GM19372 (cell line): Measurements from ENCODE around the gene PHACTR1.

Source experiments
- ATAC-seq: cut with Tn5 transposase; IDR thresholded peaks from one replicate; pipeline ENCODE4 v1.9.1; 2021; ENCODE audit warnings: mild to moderate bottlenecking, low read depth, moderate library complexity; ENCODE audit not compliant: unreplicated experiment

The PHACTR1 gene

DNA sequence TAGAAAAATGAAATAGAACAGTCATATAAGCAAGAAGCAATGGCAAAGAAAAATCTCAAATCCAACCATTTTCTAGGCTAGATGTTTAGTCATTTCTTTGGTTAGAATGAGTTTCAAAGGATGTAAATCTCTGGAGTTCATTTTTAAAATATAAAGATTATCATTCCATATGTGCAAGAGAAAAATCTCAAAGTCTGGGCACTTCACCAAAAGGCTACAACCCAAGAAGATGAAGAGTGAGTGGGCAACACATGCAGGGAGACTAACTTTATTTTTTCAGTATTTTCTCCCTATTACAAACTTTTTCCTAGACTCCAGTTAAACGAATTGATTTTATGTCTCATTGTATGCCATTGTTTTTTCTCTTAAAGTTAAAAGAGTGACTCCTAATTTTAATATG is 83.6 kb downstream of the PHACTR1 start:
- no peak for ATAC-seq

DNA sequence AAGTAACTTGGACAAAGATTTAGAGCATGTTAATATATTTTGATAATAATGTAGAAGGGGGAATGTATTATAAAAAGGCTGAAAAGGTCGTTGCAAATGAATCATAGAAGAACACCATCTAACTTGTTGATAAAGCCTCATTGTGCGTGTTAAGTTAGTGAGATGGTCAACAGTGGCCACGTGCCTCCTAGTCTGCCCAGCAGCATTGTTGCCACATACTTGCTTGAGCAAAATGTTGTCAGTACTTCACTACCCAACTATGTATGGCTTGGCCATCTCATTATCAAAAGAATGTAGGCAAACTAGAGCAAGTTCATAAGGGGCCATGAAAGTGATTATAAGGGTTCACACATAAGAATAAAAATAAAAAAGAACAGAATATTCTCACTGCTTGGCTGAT is 84.6 kb downstream of the PHACTR1 start:
- ATAC-seq: no peak

DNA sequence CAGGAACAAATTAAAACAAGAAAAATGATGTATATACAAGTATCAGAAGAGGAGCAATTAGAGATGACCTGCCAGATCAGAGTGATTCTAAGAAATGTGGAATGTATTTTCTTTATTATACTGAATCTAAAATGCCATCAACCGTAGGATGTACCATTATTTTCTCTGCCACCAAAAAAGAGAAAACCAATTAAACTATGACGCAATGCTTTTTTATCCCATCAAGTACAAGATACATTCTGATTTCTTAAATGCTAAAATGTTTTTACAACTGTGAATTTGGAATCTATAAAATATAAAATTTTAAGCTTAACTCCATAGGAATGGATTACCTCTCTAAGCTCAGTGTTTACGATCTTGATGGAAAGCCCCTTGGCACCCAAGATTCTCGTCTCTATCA is 85.9 kb downstream of the PHACTR1 start:
- no peak for ATAC-seq

- no peak for ATAC-seq
Observed at GRCh38 chr6:12803486-12803885, 86.9 kb downstream of the PHACTR1 start.

- ATAC-seq: no peak
Observed at GRCh38 chr6:12804952-12805645, 88.5 kb downstream of the PHACTR1 start.

DNA sequence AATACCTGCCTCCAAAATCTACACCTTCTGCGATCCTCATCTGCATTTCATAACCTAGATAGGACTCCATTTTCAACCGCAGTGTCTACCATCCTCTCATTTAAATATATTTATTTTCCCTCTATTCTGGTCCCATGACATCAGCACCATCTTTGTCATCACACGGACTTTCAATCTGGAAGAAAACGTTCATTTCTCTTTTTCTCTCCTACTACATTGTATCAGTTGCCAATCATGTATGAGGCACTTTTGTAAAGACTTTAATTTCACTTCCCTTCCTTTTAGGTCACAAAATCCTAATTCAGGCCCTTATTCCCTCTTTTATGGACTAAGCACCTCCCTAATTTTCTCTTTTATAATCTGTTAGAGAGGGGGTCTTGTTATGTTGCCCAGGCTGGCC is 89.6 kb downstream of the PHACTR1 start:
- ATAC-seq: no peak

DNA sequence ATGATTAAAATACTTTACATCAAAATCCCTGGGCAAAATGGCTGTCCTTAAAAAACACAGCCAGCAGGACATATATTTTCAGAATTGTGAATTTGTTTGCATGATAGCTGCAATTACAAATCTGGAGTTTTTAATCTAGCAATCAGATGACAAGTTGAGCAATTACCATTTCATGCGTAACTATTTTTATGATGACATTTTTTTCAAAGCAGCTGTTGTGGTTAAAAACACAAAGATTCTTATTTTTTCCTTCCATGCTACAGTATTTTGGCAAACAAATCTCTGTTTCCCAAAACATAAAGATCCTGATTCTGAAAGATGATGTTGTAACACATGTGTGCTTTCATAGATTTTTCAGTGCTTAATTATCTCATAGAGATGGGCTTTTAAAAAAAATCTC is 90.2 kb downstream of the PHACTR1 start:
- no peak for ATAC-seq

GRCh38 chr6:12811519-12811918 is 95.0 kb downstream of the PHACTR1 start:
- ATAC-seq: no peak

GRCh38 chr6:12813321-12813720 is 96.8 kb downstream of the PHACTR1 start:
- ATAC-seq: no peak

DNA sequence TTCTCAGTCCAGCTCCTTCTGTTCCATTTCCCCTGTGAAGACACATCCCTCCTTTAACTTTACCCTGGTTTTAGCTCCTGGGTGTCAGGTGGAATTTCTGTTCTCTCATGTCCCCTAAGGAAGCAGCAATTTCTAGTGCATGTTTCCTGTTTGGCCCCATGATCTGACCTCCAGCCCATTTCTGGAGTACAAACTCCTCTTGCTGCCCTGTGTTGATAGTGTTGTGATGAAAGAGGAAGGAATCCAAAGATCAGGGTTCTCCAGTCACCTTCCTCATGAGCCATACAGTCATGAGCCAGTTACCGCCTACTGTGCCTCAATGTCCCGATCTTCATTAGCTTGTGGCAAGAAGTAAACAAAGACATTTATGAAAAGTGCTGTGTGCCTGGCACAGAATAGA is 97.4 kb downstream of the PHACTR1 start:
- no peak for ATAC-seq

- no peak for ATAC-seq
Observed at GRCh38 chr6:12815089-12815488, 98.5 kb downstream of the PHACTR1 start.

GRCh38 chr6:12815884-12816600 is 99.5 kb downstream of the PHACTR1 start:
- no peak for ATAC-seq

DNA sequence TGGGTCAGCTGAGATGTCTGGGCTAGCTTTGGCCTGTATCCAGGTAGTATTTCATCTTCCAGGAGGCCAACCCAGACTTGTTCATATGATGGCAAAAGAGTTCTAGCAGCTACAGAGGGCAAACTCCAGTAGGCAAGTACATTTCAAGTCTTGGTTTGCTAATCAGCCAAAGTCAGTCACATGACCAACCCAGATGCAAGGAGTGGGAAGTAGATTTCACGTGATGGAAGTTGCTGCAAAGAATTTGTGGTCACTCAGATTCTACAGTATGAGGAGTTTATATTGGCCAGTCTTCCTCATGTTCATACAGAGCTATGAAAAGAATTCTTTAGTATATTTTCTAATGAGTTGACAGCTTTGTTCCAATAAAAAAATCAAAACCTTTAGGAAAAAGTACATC is 101.8 kb downstream of the PHACTR1 start:
- no peak for ATAC-seq

DNA sequence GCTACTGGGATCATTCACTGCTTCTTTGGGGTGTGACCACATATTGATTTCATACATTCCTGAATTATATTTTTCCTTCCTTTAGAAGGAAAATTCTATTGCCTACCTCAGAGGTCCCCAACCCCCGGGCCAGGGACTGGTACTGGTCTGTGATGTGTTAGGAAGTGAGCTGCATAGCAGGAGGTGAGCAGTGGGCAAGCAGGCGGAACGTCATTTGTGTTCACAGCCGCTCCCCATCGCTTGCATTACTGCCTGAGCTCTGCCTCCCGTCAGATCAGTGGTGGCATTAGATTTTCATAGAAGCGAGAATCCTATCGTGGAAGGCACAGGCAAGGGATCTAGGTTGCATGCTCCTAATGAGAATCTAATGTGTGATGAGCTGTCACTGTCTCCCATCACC is 107.3 kb downstream of the PHACTR1 start:
- ATAC-seq: no peak

DNA sequence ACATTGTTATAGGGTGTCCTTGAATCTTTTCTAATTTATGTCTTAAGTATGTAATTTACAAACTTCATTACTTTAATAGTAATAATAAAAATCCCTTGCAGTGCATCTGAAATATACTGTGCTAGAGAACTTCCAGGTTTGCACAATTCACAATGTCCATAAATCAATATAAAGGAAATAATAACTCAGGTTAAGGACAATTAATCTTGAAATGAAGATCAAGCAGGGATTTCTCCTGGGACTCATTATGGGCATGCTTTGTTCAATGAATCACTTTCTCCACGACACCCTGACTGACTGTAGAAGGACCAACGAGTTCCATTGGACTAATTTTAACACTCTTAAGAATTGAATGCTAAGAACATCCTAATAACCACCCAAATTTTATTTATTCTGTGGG is 110.0 kb downstream of the PHACTR1 start:
- ATAC-seq: no peak

DNA sequence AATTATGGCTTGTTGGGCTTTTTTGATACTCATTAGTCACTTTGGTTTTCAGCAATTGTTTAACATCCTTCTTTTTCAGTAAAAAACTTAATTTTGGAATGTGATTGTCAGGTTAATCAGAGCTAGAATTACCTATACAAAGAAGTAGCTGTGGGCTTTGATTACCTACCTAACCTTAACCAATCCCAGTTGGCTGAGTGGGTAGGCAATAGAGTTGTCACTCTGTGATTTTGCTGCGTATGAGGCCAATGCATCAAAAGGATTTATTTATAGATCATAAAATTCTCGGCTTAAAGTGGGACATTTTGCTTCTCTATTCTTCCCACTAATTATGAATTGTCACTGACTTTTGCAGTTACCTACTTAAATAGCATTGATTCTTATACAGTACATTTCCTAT is 111.4 kb downstream of the PHACTR1 start:
- ATAC-seq: no peak

DNA sequence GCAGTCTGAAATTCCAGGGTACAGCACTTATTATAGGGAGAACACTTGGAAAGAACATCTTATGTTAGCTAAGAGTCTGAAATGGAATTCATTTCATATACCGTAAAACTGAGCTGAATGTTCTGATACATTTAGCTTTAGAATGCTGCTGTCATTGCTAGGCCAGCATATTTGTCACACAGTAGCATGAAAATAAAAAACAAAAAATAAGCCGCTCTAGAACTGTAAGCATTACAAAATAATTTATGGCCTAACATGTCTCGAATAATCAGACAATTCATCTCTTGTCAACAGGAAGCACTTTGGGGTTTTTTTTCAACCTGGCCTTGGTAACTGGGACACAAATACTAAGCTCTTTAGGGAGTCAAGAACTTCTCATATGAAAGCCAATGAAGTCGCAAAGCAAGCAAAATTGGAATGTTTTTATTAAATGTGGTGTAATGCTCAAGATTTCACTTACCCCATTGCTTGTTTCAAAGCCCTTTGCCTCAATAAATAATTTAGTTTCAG is 115.7 kb downstream of the PHACTR1 start:
- no peak for ATAC-seq

DNA sequence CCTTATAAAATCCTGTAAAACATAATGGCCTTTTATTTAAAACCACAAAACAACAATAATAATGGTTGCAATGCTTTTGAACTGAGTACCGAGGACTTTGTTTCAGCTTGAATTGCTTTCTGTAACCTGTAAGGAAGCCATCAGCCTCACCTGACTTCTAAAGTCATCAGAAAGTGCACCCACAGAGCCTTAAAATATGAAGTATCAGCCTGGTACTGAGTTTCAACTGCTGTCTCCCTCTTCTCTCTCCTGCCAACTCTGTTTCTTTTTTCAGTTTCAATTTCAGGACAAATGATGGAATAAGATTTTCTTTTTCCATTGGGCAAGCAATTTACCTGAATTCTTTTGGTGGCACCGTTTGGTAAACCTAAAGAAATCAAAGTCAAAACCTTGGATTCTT is 119.4 kb downstream of the PHACTR1 start:
- no peak for ATAC-seq

- ATAC-seq: no peak
Observed at GRCh38 chr6:12841619-12842018, 125.1 kb downstream of the PHACTR1 start.

- no peak for ATAC-seq
Observed at GRCh38 chr6:12842114-12842513, 125.5 kb downstream of the PHACTR1 start.

GRCh38 chr6:12842658-12843057 is 126.1 kb downstream of the PHACTR1 start:
- no peak for ATAC-seq
